Peyer's patch (tissue), 4 donors: ENCODE results near the gene DMPK. TPM values are rescaled to one million over a fixed set of nuclear protein-coding genes. Genes with fewer than 3 reads are reported as not detected.
A peak's percentile ranks its signal among the peaks of the same experiment; 100 is the strongest.

ENCODE experiments used
- DNase-seq, 3 donors: peaks; one replicate each; pipeline ENCODE4 v3.0.0-alpha.2; 2017 to 2019
- H3K27ac ChIP-seq, 4 donors: fragments of 200-600 bp; sonication (generic); one replicate each; pipeline ENCODE4 v1.5.1; 2016 to 2019
- H3K27me3 ChIP-seq, 2 donors: fragments of 200-600 bp; sonication (generic); one replicate each; pipeline ENCODE4 v1.5.1; 2019
- H3K36me3 ChIP-seq, 3 donors: fragments of 200-600 bp; sonication (generic); one replicate each; pipeline ENCODE4 v1.5.1; 2016 to 2019
- H3K4me1 ChIP-seq, 4 donors: fragments of 200-600 bp; sonication (generic); one replicate each; pipeline ENCODE4 v1.5.1; 2016 to 2019
- H3K4me3 ChIP-seq, 4 donors: fragments of 200-600 bp; sonication (generic); 1 replicate in 3 of 4; 2 replicates in 1 of 4; pipeline ENCODE4 v1.5.1; 2016 to 2019; ENCODE audit warnings: mild to moderate bottlenecking in 1 of 4
- H3K9me3 ChIP-seq, 4 donors: fragments of 200-600 bp; sonication (generic); one replicate each; pipeline ENCODE4 v1.5.1; 2016 to 2019; ENCODE audit warnings: mild to moderate bottlenecking in 1 of 4
- CTCF ChIP-seq, 6 experiments: fragments of 450-650 bp in 4 of 6; fragments of 200-600 bp in 2 of 6; sonication (generic) in 1 of 6; IDR thresholded peaks; one replicate each; pipeline ENCODE4 v1.5.1; 2017 to 2019; ENCODE audit warnings: antibody characterized with exemption in 6 of 6, mild to moderate bottlenecking in 3 of 6, moderate library complexity in 1 of 6
- POLR2A ChIP-seq, 2 donors: fragments of 450-650 bp; IDR thresholded peaks; one replicate each; pipeline ENCODE4 v1.5.1; 2017; ENCODE audit warnings: antibody characterized with exemption in 2 of 2, mild to moderate bottlenecking in 2 of 2, moderate library complexity in 2 of 2
- total RNA-seq, 4 donors: library from RNA; depleted of rRNA; stranded (reverse); fragments of >200 nt; gene quantifications; one replicate each; pipeline ENCODE4 v1.1.0, GENCODE V29; 2016

Gene DMPK
- total RNA-seq, 4 donors from 2014 or later = 10.5 to 63.5 (median 43.5) TPM

- DNase-seq = no peak
- Histone ChIP-seq H3K9me3 (no peaks in the 10 kb centered on the region), H3K4me1 (peaks cover 4 to 20% (median 15%) of the 10 kb centered on the region in 4 donors), H3K27me3 (no peaks in the 10 kb centered on the region), H3K36me3 (peaks cover 0 to 58% (median 0%) of the 10 kb centered on the region in 3 donors), H3K4me3 (no peak overlapping the region), H3K27ac (no peak overlapping the region)
- TF ChIP-seq POLR2A (IDR thresholded peaks at IDR 0.05) (no peak), CTCF (IDR thresholded peaks at IDR 0.05) (no peak)
Measured at GRCh38 chr19:45789035-45789786, 6.9 kb upstream of the DMPK start.

DNA sequence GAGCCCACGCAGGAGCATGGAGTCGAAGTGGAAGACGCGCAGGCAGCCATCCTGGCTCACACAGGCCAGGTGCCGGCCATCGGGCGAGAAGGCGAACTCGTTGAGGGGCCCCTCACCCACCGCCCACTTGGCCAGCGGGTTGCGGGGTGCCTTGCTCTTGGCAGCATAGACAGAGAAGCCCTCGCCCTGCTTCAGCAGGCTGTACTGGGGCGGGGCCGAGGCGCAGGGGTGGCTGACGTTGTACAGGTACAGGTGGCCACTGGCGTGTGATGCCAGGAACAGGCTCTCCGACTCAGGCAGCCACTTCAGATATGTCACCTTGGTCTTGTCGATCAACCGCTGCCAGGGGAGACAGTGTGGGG, 4.2 kb upstream of the DMPK start:
- H3K9me3 ChIP-seq = no peaks in the 10 kb centered on the region
- no peak for TF ChIP-seq CTCF (IDR thresholded peaks at IDR 0.05)
- TF ChIP-seq POLR2A (IDR thresholded peaks at IDR 0.05) = no peak
- peaks cover 2 to 29% (median 5%) of the 10 kb centered on the region in 4 donors for H3K4me1 ChIP-seq
- H3K36me3 ChIP-seq = peaks cover 0 to 58% (median 0%) of the 10 kb centered on the region in 3 donors
- no peak for DNase-seq
- H3K27ac ChIP-seq = no peak overlapping the region
- H3K27me3 ChIP-seq = no peaks in the 10 kb centered on the region
- H3K4me3 ChIP-seq = no peak overlapping the region

GRCh38 chr19:45785781-45786532, 3.7 kb upstream of the DMPK start:
- Histone ChIP-seq H3K27ac (no peak overlapping the region), H3K9me3 (no peaks in the 10 kb centered on the region), H3K4me1 (peaks cover 0 to 29% (median under 1%) of the 10 kb centered on the region in 4 donors), H3K27me3 (no peaks in the 10 kb centered on the region), H3K4me3 (no peak overlapping the region), H3K36me3 (peaks cover 0 to 58% (median 0%) of the 10 kb centered on the region in 3 donors)
- DNase-seq = peak in 1 of 3 donors; percentile 46
- TF ChIP-seq POLR2A (IDR thresholded peaks at IDR 0.05) (no peak), CTCF (IDR thresholded peaks at IDR 0.05) (no peak)

GRCh38 chr19:45785097-45785496, 2.8 kb upstream of the DMPK start:
- peaks cover 0 to 51% (median 0%) of the 10 kb centered on the region in 3 donors for H3K36me3 ChIP-seq
- no peaks in the 10 kb centered on the region for H3K9me3 ChIP-seq
- H3K27me3 ChIP-seq = no peaks in the 10 kb centered on the region
- TF ChIP-seq POLR2A (IDR thresholded peaks at IDR 0.05) = no peak
- TF ChIP-seq CTCF (IDR thresholded peaks at IDR 0.05) = no peak
- peaks cover 0 to 29% (median under 1%) of the 10 kb centered on the region in 4 donors for H3K4me1 ChIP-seq
- peak overlapping the region in 1 of 4 donors; percentile 88 for H3K27ac ChIP-seq
- H3K4me3 ChIP-seq = no peak overlapping the region
- peak in 1 of 3 donors; percentile 35 for DNase-seq

DNA sequence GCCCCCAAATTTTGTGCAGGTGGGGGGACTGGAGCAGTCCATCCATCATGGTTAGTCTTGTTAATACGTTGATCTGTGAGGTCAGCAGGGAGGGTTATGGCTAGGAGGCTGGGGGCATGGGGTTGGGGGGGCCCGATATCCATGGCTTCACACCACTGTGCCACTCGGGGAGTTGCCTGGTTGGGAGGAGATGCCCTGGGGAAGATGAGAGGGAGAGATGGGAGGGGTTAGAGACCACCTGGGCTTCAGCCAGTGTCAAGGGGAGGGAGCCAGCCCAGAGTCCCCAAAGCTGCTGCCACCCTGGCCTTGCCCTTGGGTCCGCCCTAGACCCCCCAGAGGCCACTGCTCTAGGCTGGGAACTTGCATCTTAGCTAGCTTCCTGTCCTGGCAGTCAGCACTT, 1.8 kb upstream of the DMPK start:
- H3K4me1 ChIP-seq = peaks cover 0 to 37% (median 10%) of the 10 kb centered on the region in 4 donors
- no peaks in the 10 kb centered on the region for H3K9me3 ChIP-seq
- TF ChIP-seq CTCF (IDR thresholded peaks at IDR 0.05) (no peak), POLR2A (IDR thresholded peaks at IDR 0.05) (no peak)
- H3K4me3 ChIP-seq = no peak overlapping the region
- peak overlapping the region; percentile 10 to 88 (median 71) for H3K27ac ChIP-seq
- H3K27me3 ChIP-seq = no peaks in the 10 kb centered on the region
- DNase-seq = no peak
- peaks cover 0 to 41% (median 0%) of the 10 kb centered on the region in 3 donors for H3K36me3 ChIP-seq
